Measurements from ENCODE around the gene MFSD8. TPM values are rescaled to one million over a fixed set of nuclear protein-coding genes. Genes with fewer than 3 reads are reported as not detected.

MFSD8 gene
- total and polyA plus RNA-seq, 2 of the 8 experiments (the other 6 are each of a cell fraction or from before 2014, with no cell fraction given): 9.2 to 15.8 TPM

DNA sequence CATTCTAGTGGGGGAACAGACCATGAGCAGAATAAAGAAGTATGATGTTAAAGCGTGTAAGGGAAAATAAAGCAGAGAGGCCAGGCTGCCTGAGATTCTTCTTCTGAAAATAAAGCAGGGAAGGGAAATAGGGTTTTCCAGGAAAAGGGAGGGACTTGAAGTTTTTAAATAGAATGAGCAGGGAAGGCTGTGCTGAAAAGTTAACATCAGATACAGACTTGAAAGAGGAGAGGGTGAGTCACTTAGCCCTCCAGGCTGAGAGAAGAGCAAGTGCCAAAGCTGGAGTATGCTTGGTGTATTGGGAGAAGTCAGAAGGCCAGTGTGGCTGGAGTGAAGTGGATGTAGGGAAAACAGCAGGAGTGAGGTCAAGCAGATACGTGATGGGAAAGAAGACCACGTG is 94.3 kb downstream of the MFSD8 start:
- Histone ChIP-seq H4K20me1 (replicated peaks in 1 of 2; ENCODE audit: control insufficient read depth in 1 of 2, insufficient read depth in 2 of 2, low read length in 2 of 2) (no peaks in the 10 kb centered on the region), H3K9ac (replicated peaks in 1 of 4; ENCODE audit: extremely low read depth in 1 of 4, low read depth in 3 of 4, low read length in 3 of 4) (no peak overlapping the region; a peak in 1 of 7 replicates), H3K4me2 (ENCODE audit: insufficient read depth in 1 of 2, low read depth in 2 of 2, low read length in 2 of 2) (no peak overlapping the region), H3K18ac (ENCODE audit: extremely low read depth, low read length) (no peak overlapping the region), H4K8ac (ENCODE audit: extremely low read depth, insufficient read depth, low read length) (no peak overlapping the region), H2BK20ac (ENCODE audit: low read length) (no peak overlapping the region), H3K23me2 (ENCODE audit: low read depth, low read length) (no peaks in the 10 kb centered on the region), H3K4ac (replicated peaks; ENCODE audit: insufficient read length, low read depth, low read length) (no peak overlapping the region), H3K4me3 (ENCODE audit: extremely low read depth in 1 of 4, insufficient read depth in 2 of 4, low read depth in 3 of 4, low read length in 4 of 4) (no peak overlapping the region), H3K79me2 (ENCODE audit: control insufficient read depth in 1 of 2, insufficient read depth in 2 of 2, low read length in 2 of 2) (no peaks in the 10 kb centered on the region), H2BK120ac (replicated peaks; ENCODE audit: low read depth, low read length) (no peak overlapping the region), H3K14ac (ENCODE audit: insufficient read length) (no peak overlapping the region), H3K4me1 (replicated peaks in 1 of 4; ENCODE audit: control insufficient read depth in 3 of 4, insufficient read depth in 4 of 4, low read length in 3 of 4) (no peaks in the 10 kb centered on the region), H2AFZ (ENCODE audit: low read length) (no peak overlapping the region), H3K79me1 (ENCODE audit: low read depth, low read length) (no peaks in the 10 kb centered on the region), H2BK15ac (ENCODE audit: low read length) (no peak overlapping the region), H3K9me3 (ENCODE audit: insufficient read depth in 2 of 2, low read depth in 1 of 2, low read length in 1 of 2) (no peaks in the 10 kb centered on the region), H4K91ac (replicated peaks; ENCODE audit: insufficient read length, low read length) (no peak overlapping the region), H2AK5ac (ENCODE audit: low read depth, low read length) (no peak overlapping the region; the same call in 1 of the 2 replicates), H3K36me3 (ENCODE audit: control insufficient read depth in 2 of 4, insufficient read depth in 4 of 4, low read length in 3 of 4) (peaks cover 0 to 5% (median 0%) of the 10 kb centered on the region in 4 experiments; a peak in 2 of 8 replicates), H3K27ac (ENCODE audit: low read depth, low read length) (no peak overlapping the region), H4K5ac (ENCODE audit: insufficient read length, low read depth, low read length) (no peak overlapping the region), H3K27me3 (replicated peaks in 1 of 4; ENCODE audit: control insufficient read depth in 3 of 4, extremely low read depth in 1 of 4, insufficient read depth in 3 of 4, low read length in 3 of 4) (no peaks in the 10 kb centered on the region), H3K56ac (replicated peaks; ENCODE audit: insufficient read length, low read depth, low read length) (no peak overlapping the region), H2BK12ac (ENCODE audit: low read depth, low read length) (no peak overlapping the region), H3K23ac (ENCODE audit: insufficient read length) (no peak overlapping the region), H2BK5ac (ENCODE audit: low read depth, low read length) (no peak overlapping the region)
- 80% methylated on average over 3 of the region's 3 CpGs; no CpG with 5 or more reads in 1 of the 2 experiments for WGBS, 2 experiments (ENCODE audit: extremely low coverage in 1 of 2, insufficient coverage in 1 of 2, insufficient read length in 1 of 2, insufficient replicate concordance in 2 of 2, low coverage in 1 of 2, low lambda C conversion rate in 2 of 2, missing lambda C conversion rate in 1 of 2)
- ChIA-PET CTCF (ENCODE audit: partially characterized antibody) (no interaction called here), POLR2A (ENCODE audit: partially characterized antibody) (interaction anchor here (3.4 kb wide), 1 partner anchor 10 kb away, joined by 13 read pairs; the partner anchor contains the start of gene PLK4)
- DNase-seq (ENCODE audit: low read depth in 1 of 2, low spot score in 2 of 2) (no peak), FAIRE-seq (no peak)
- TF ChIP-seq SRF (IDR thresholded peaks at IDR 0.05; ENCODE audit: low read depth, low read length) (no peak), EZH2 (IDR thresholded peaks at IDR 0.05; ENCODE audit: low read depth, low read length, severe bottlenecking) (no peak), TAF7 (optimal IDR thresholded peaks at IDR 0.05; ENCODE audit: borderline replicate concordance, low read depth, low read length) (no peak), BCL11A (IDR thresholded peaks at IDR 0.05; ENCODE audit: low read depth in 2 of 2, low read length in 2 of 2) (no peak), TAF1 (IDR thresholded peaks at IDR 0.05; ENCODE audit: low read depth, low read length) (no peak), MAFK (IDR thresholded peaks at IDR 0.05; ENCODE audit: low read depth, low read length) (no peak), KDM1A (IDR thresholded peaks at IDR 0.05; ENCODE audit: borderline replicate concordance, low read length) (no peak), NANOG (IDR thresholded peaks at IDR 0.05; ENCODE audit: insufficient read depth, low read depth, low read length, poor library complexity, severe bottlenecking) (no peak), RNF2 (IDR thresholded peaks at IDR 0.05; ENCODE audit: borderline replicate concordance, low read depth, low read length, missing control alignments, poor library complexity, severe bottlenecking) (no peak)
- TF ChIP-seq, protein P1, sequence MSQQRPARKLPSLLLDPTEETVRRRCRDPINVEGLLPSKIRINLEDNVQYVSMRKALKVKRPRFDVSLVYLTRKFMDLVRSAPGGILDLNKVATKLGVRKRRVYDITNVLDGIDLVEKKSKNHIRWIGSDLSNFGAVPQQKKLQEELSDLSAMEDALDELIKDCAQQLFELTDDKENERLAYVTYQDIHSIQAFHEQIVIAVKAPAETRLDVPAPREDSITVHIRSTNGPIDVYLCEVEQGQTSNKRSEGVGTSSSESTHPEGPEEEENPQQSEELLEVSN (IDR thresholded peaks at IDR 0.05): no peak
- TF ChIP-seq, protein P2, sequence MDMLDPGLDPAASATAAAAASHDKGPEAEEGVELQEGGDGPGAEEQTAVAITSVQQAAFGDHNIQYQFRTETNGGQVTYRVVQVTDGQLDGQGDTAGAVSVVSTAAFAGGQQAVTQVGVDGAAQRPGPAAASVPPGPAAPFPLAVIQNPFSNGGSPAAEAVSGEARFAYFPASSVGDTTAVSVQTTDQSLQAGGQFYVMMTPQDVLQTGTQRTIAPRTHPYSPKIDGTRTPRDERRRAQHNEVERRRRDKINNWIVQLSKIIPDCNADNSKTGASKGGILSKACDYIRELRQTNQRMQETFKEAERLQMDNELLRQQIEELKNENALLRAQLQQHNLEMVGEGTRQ (IDR thresholded peaks at IDR 0.05; ENCODE audit: low read length): no peak

Measured in H1 (cell line).